Stimulated activated CD4-positive, alpha-beta T cell treated with anti-CD3 and anti-CD28 coated beads, Interleukin-4, amount 100 ng/mL, for 4 hours (primary cell): ENCODE measurements around the gene MMP17.

Source experiments
- DNase-seq, 2 experiments: peaks; one replicate each; pipeline ENCODE4 v3.0.0-alpha.2; 2020

MMP17 gene

GRCh38 chr12:131850856-131851559 is 22.8 kb downstream of the MMP17 start:
- DNase-seq: no peak

- no peak for DNase-seq
These were observed 23.8 kb downstream of the MMP17 start for GRCh38 chr12:131851741-131852550.

GRCh38 chr12:131852551-131853299 is 24.5 kb downstream of the MMP17 start:
- no peak for DNase-seq

- no peak for DNase-seq
These were observed 25.9 kb downstream of the MMP17 start for GRCh38 chr12:131853832-131854797.

GRCh38 chr12:131854861-131855476 is 26.8 kb downstream of the MMP17 start:
- DNase-seq: no peak

GRCh38 chr12:131855521-131856142 is 27.4 kb downstream of the MMP17 start:
- DNase-seq: no peak

- no peak for DNase-seq
These were observed 28.3 kb downstream of the MMP17 start for GRCh38 chr12:131856366-131857097.

GRCh38 chr12:131857908-131858850 is 30.0 kb downstream of the MMP17 start:
- DNase-seq: no peak

GRCh38 chr12:131860472-131861260 is 32.5 kb downstream of the MMP17 start:
- no peak for DNase-seq

- DNase-seq: no peak
These were observed 33.3 kb downstream of the MMP17 start for GRCh38 chr12:131861261-131862083.

- DNase-seq: no peak
These were observed 33.9 kb downstream of the MMP17 start for GRCh38 chr12:131862084-131862441.

GRCh38 chr12:131862600-131862993 is 34.4 kb downstream of the MMP17 start:
- no peak for DNase-seq

GRCh38 chr12:131862994-131863710 is 35.0 kb downstream of the MMP17 start:
- DNase-seq: no peak

GRCh38 chr12:131863711-131864396 is 35.7 kb downstream of the MMP17 start:
- DNase-seq: no peak

GRCh38 chr12:131864469-131864868 is 36.3 kb downstream of the MMP17 start:
- no peak for DNase-seq

GRCh38 chr12:131865180-131865875 is 37.1 kb downstream of the MMP17 start:
- no peak for DNase-seq
